ENCODE results near the gene PLLP.
"Not testable (repeated sequence)": the region's sequence is repeated elsewhere in the genome, so short reads cannot be mapped to it uniquely, and the experiment has no call there.

- TF ChIP-seq POLR2A, CTCF (IDR thresholded peaks at IDR 0.05): not testable (repeated sequence)
These were observed 8.5 kb downstream of the PLLP start for GRCh38 chr16:57275946-57276345.
